ENCODE results near the gene CLDN17. TPM values are rescaled to one million over a fixed set of nuclear protein-coding genes. Genes with fewer than 3 reads are reported as not detected.

CLDN17 gene
- total and polyA plus RNA-seq, 7 donors = not detected

GRCh38 chr21:30164796-30165195, 1.8 kb downstream of the CLDN17 start:
- TF ChIP-seq CTCF (IDR thresholded peaks at IDR 0.05) = no peak
- H3K36me3 ChIP-seq (ENCODE audit: insufficient read depth in 1 of 2, low read depth in 1 of 2) = no peaks in the 10 kb centered on the region
- no peaks in the 10 kb centered on the region for H3K4me1 ChIP-seq
- intact Hi-C loops (cut with DNase I) = loop anchor here in 1 of 2 donors (5.0 kb wide), 1 partner anchor 47 kb away; no protein-coding TSS in a partner anchor
- 70 to 83% (median 77%) methylated on average over 1 of the region's 1 CpG for WGBS, 3 donors
- H3K9me3 ChIP-seq = no peaks in the 10 kb centered on the region
- ATAC-seq (no peak), DNase-seq (no peak)
- H3K4me3 ChIP-seq = no peak overlapping the region
- no peaks in the 10 kb centered on the region for H3K27me3 ChIP-seq (ENCODE audit: insufficient read depth in 3 of 3, low read length in 2 of 3)
- H3K27ac ChIP-seq = no peak overlapping the region

- 44 to 56% (median 47%) methylated on average over 1 of the region's 1 CpG for WGBS, 3 donors
- Histone ChIP-seq H3K36me3 (ENCODE audit: insufficient read depth in 1 of 2, low read depth in 1 of 2) (no peaks in the 10 kb centered on the region), H3K9me3 (no peaks in the 10 kb centered on the region), H3K4me3 (no peak overlapping the region), H3K4me1 (no peaks in the 10 kb centered on the region), H3K27me3 (ENCODE audit: insufficient read depth in 3 of 3, low read length in 2 of 3) (no peaks in the 10 kb centered on the region), H3K27ac (no peak overlapping the region)
- ATAC-seq = no peak
- no peak for TF ChIP-seq CTCF (IDR thresholded peaks at IDR 0.05)
- intact Hi-C loops (cut with DNase I) = no loop called here
- no peak for DNase-seq
Observed at GRCh38 chr21:30153697-30154340, 12.8 kb downstream of the CLDN17 start.

- intact Hi-C loops (cut with DNase I) = no loop called here
- ATAC-seq (no peak), DNase-seq (no peak)
- no peak for TF ChIP-seq CTCF (IDR thresholded peaks at IDR 0.05)
- Histone ChIP-seq H3K27ac (no peak overlapping the region), H3K4me1 (no peaks in the 10 kb centered on the region), H3K27me3 (ENCODE audit: insufficient read depth in 3 of 3, low read length in 2 of 3) (no peaks in the 10 kb centered on the region), H3K36me3 (ENCODE audit: insufficient read depth in 1 of 2, low read depth in 1 of 2) (no peaks in the 10 kb centered on the region), H3K4me3 (no peak overlapping the region), H3K9me3 (no peaks in the 10 kb centered on the region)
Observed at GRCh38 chr21:30152792-30153191, 13.8 kb downstream of the CLDN17 start.

GRCh38 chr21:30148906-30149305, 17.7 kb downstream of the CLDN17 start:
- intact Hi-C loops (cut with DNase I) = no loop called here
- H3K4me1 ChIP-seq = no peaks in the 10 kb centered on the region
- ATAC-seq (no peak), DNase-seq (no peak)
- H3K27ac ChIP-seq = no peak overlapping the region
- no peaks in the 10 kb centered on the region for H3K36me3 ChIP-seq (ENCODE audit: insufficient read depth in 1 of 2, low read depth in 1 of 2)
- no peak for TF ChIP-seq CTCF (IDR thresholded peaks at IDR 0.05)
- H3K4me3 ChIP-seq = no peak overlapping the region
- WGBS, 3 donors = 61 to 81% (median 68%) methylated on average over 1 of the region's 1 CpG
- H3K9me3 ChIP-seq = no peaks in the 10 kb centered on the region
- no peaks in the 10 kb centered on the region for H3K27me3 ChIP-seq (ENCODE audit: insufficient read depth in 3 of 3, low read length in 2 of 3)

Measured in psoas muscle (tissue), 8 donors.